Upper lobe of left lung (tissue), 6 donors: Measurements from ENCODE around the gene S1PR3. TPM values are rescaled to one million over a fixed set of nuclear protein-coding genes. Genes with fewer than 3 reads are reported as not detected.
A peak's percentile ranks its signal among the peaks of the same experiment; 100 is the strongest.

ENCODE experiments used
- ATAC-seq, 2 donors: fragments of 200-7000 bp; cut with Tn5 transposase; one replicate each; pipeline ENCODE4 v1.9.1; 2022; ENCODE audit warnings: mild to moderate bottlenecking in 2 of 2, moderate library complexity in 2 of 2; ENCODE audit not compliant: low FRiP score in 2 of 2
- DNase-seq, 2 donors: peaks; one replicate each; pipeline ENCODE4 v3.0.0-alpha.2; 2019 to 2020
- H3K27ac ChIP-seq, 4 donors: fragments of 200-600 bp; sonication (generic); one replicate each; pipeline ENCODE4 v1.5.1; 2016 to 2019
- H3K27me3 ChIP-seq, 4 donors: fragments of 200-600 bp; sonication (generic); one replicate each; pipeline ENCODE4 v1.5.1; 2017 to 2019
- H3K36me3 ChIP-seq, 4 donors: fragments of 200-600 bp; sonication (generic); one replicate each; pipeline ENCODE4 v1.5.1; 2016 to 2019
- H3K4me1 ChIP-seq, 4 donors: fragments of 200-600 bp; sonication (generic); one replicate each; pipeline ENCODE4 v1.5.1; 2018 to 2019
- H3K4me3 ChIP-seq, 4 donors: fragments of 200-600 bp; sonication (generic); one replicate each; pipeline ENCODE4 v1.5.1; 2017 to 2019; ENCODE audit warnings: mild to moderate bottlenecking in 2 of 4, moderate library complexity in 1 of 4
- H3K9me3 ChIP-seq, 4 donors: fragments of 200-600 bp; sonication (generic); one replicate each; pipeline ENCODE4 v1.5.1; 2018 to 2019
- EP300 ChIP-seq, 4 donors: sonication (generic); formaldehyde crosslinking; IDR thresholded peaks; one replicate each; pipeline ENCODE4 v1.5.1; 2017; ENCODE audit warnings: antibody characterized with exemption in 4 of 4, control low read depth in 2 of 4
- POLR2A ChIP-seq, 4 donors: fragments of 450-650 bp; IDR thresholded peaks; one replicate each; pipeline ENCODE4 v1.5.1; 2016 to 2017; ENCODE audit warnings: antibody characterized with exemption in 4 of 4, mild to moderate bottlenecking in 2 of 4
- POLR2AphosphoS5 ChIP-seq, 2 donors: sonication (generic); formaldehyde crosslinking; IDR thresholded peaks; one replicate each; pipeline ENCODE4 v1.5.1; 2017; ENCODE audit warnings: antibody characterized with exemption in 2 of 2
- WGBS, 2 donors: methylation state at CpG; one replicate each; pipeline ENCODE4 v1.1.5; 2017 to 2018; 5-methylcytosine and 5-hydroxymethylcytosine counted together
- total RNA-seq, 6 donors: library from RNA; depleted of rRNA in 4 of 6; stranded (reverse); fragments of >200 nt in 4 of 6; gene quantifications; one replicate each; pipeline versions ENCODE4 v1.1.0 to v1.2.1, GENCODE V29; 2016 to 2021
- TF ChIP-seq, protein P1 (sequence below), 6 experiments: fragments of 450-650 bp in 4 of 6; fragments of 200-600 bp in 2 of 6; sonication (generic) in 2 of 6; IDR thresholded peaks; one replicate each; pipeline ENCODE4 v1.5.1; 2016 to 2019; ENCODE audit warnings: antibody characterized with exemption in 6 of 6
- donor health status: DM: no; HTN: no; CAD: no; lungs with moderate emphysema.
- donor health status: DM: no; HTN: yes; CAD: no; lungs with severe emphysema.

S1PR3 gene
- total RNA-seq, 6 donors from 2014 or later, result 3.3 to 13.6 (median 5.4) TPM

DNA sequence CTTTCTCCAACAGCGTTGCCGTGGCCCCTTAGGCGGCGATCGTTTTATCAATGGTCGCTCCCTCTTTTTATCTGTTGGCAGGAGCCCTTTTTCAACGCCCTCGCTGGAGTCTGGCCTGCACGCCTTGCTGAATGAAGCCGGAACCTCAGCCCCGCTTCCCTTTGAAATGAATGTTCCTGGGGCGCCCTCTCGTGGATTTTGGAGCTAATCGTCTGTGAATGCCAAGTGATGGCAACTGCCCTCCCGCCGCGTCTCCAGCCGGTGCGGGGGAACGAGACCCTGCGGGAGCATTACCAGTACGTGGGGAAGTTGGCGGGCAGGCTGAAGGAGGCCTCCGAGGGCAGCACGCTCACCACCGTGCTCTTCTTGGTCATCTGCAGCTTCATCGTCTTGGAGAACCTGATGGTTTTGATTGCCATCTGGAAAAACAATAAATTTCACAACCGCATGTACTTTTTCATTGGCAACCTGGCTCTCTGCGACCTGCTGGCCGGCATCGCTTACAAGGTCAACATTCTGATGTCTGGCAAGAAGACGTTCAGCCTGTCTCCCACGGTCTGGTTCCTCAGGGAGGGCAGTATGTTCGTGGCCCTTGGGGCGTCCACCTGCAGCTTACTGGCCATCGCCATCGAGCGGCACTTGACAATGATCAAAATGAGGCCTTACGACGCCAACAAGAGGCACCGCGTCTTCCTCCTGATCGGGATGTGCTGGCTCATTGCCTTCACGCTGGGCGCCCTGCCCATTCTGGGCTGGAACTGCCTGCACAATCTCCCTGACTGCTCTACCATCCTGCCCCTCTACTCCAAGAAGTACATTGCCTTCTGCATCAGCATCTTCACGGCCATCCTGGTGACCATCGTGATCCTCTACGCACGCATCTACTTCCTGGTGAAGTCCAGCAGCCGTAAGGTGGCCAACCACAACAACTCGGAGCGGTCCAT lies 10.0 kb downstream of the S1PR3 start:
- WGBS, 2 donors, result 31 to 45% methylated on average over 38 to 52 of the region's 52 CpGs
- Histone ChIP-seq H3K27ac (peak overlapping the region in 1 of 4 donors; percentile 35), H3K36me3 (no peaks in the 10 kb centered on the region), H3K9me3 (no peaks in the 10 kb centered on the region), H3K27me3 (no peaks in the 10 kb centered on the region), H3K4me1 (peaks cover 10 to 16% (median 11%) of the 10 kb centered on the region in 4 donors), H3K4me3 (peak overlapping the region in 2 of 4 donors; percentile 15 to 33)
- DNase-seq, result peak; percentile 83 to 84
- peak; percentile 67 to 93 for ATAC-seq
- TF ChIP-seq, protein P1, sequence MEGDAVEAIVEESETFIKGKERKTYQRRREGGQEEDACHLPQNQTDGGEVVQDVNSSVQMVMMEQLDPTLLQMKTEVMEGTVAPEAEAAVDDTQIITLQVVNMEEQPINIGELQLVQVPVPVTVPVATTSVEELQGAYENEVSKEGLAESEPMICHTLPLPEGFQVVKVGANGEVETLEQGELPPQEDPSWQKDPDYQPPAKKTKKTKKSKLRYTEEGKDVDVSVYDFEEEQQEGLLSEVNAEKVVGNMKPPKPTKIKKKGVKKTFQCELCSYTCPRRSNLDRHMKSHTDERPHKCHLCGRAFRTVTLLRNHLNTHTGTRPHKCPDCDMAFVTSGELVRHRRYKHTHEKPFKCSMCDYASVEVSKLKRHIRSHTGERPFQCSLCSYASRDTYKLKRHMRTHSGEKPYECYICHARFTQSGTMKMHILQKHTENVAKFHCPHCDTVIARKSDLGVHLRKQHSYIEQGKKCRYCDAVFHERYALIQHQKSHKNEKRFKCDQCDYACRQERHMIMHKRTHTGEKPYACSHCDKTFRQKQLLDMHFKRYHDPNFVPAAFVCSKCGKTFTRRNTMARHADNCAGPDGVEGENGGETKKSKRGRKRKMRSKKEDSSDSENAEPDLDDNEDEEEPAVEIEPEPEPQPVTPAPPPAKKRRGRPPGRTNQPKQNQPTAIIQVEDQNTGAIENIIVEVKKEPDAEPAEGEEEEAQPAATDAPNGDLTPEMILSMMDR (IDR thresholded peaks at IDR 0.05), result peak; percentile 52 to 85 (median 78)
- no peak for TF ChIP-seq POLR2A (IDR thresholded peaks at IDR 0.05)

GRCh38 chr9:89001917-89002540 lies 10.8 kb downstream of the S1PR3 start:
- no peaks in the 10 kb centered on the region for H3K36me3 ChIP-seq
- H3K4me3 ChIP-seq, result no peak overlapping the region
- no peaks in the 10 kb centered on the region for H3K27me3 ChIP-seq
- TF ChIP-seq EP300 (IDR thresholded peaks at IDR 0.05) (no peak), POLR2A (IDR thresholded peaks at IDR 0.05) (no peak), POLR2AphosphoS5 (IDR thresholded peaks at IDR 0.05) (no peak)
- TF ChIP-seq, protein P1 (IDR thresholded peaks at IDR 0.05), result no peak
- WGBS, 2 donors, result 92 to 96% methylated on average over 24 to 26 of the region's 27 CpGs
- H3K9me3 ChIP-seq, result no peaks in the 10 kb centered on the region
- ATAC-seq, result no peak
- no peak overlapping the region for H3K27ac ChIP-seq
- H3K4me1 ChIP-seq, result peaks cover 10 to 16% (median 11%) of the 10 kb centered on the region in 4 donors
- peak in 1 of 2 donors; percentile 54 for DNase-seq

GRCh38 chr9:89002987-89003386 lies 11.7 kb downstream of the S1PR3 start:
- DNase-seq, result no peak
- ATAC-seq, result no peak
- Histone ChIP-seq H3K4me1 (peaks cover 10 to 16% (median 11%) of the 10 kb centered on the region in 4 donors), H3K27ac (no peak overlapping the region), H3K9me3 (no peaks in the 10 kb centered on the region), H3K27me3 (no peaks in the 10 kb centered on the region), H3K4me3 (no peak overlapping the region), H3K36me3 (no peaks in the 10 kb centered on the region)
- WGBS, 2 donors, result 75 to 85% methylated on average over 6 of the region's 6 CpGs
- TF ChIP-seq, protein P1 (IDR thresholded peaks at IDR 0.05), result no peak
- TF ChIP-seq POLR2A (IDR thresholded peaks at IDR 0.05) (no peak), EP300 (IDR thresholded peaks at IDR 0.05) (no peak), POLR2AphosphoS5 (IDR thresholded peaks at IDR 0.05) (no peak)

DNA sequence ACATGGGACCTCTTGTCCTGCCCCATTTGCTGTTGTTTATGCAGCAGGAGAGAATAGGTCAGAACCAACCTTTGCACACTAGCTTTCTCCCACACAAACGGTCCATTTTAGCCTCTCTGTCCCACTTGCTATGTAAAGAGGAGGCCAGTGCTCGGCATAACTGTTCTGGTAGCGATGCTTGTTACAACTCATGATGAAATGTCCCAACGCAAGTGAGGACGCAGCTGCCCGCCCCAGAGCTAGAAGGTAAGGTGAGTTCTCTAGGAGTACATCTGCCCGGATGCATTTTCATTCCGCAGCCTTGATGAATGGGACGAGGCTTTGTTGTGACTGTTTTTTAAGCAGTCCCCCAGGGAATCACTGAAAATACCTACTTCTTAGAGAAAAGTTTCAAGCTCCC lies 14.1 kb downstream of the S1PR3 start:
- H3K27me3 ChIP-seq, result no peaks in the 10 kb centered on the region
- DNase-seq, result no peak
- 90 to 91% methylated on average over 9 of the region's 9 CpGs for WGBS, 2 donors

GRCh38 chr9:89006267-89006666 lies 15.0 kb downstream of the S1PR3 start:
- Histone ChIP-seq H3K36me3 (no peaks in the 10 kb centered on the region), H3K9me3 (no peaks in the 10 kb centered on the region), H3K27me3 (no peaks in the 10 kb centered on the region), H3K27ac (no peak overlapping the region), H3K4me1 (peaks cover under 1 to 3% (median 2%) of the 10 kb centered on the region in 4 donors), H3K4me3 (no peak overlapping the region)
- ATAC-seq (no peak), DNase-seq (no peak)
- 24 to 29% methylated on average over 2 of the region's 2 CpGs for WGBS, 2 donors
- TF ChIP-seq POLR2AphosphoS5 (IDR thresholded peaks at IDR 0.05), result no peak

More for the DNA sequence above, 14.1 kb downstream of the S1PR3 start:
- no peaks in the 10 kb centered on the region for H3K9me3 ChIP-seq
- no peak for TF ChIP-seq EP300 (IDR thresholded peaks at IDR 0.05)
- H3K27ac ChIP-seq, result no peak overlapping the region
- H3K36me3 ChIP-seq, result no peaks in the 10 kb centered on the region
- H3K4me1 ChIP-seq, result peaks cover 7 to 10% (median 10%) of the 10 kb centered on the region in 4 donors
- ATAC-seq, result no peak
- no peak overlapping the region for H3K4me3 ChIP-seq
